Fibroblast of lung (primary cell): ENCODE data around the gene CBS. TPM values are rescaled to one million over a fixed set of nuclear protein-coding genes. Genes with fewer than 3 reads are reported as not detected.
"Not testable (repeated sequence)": the region's sequence is repeated elsewhere in the genome, so short reads cannot be mapped to it uniquely, and the experiment has no call there.

Experiments
- DNase-seq, 2 donors: peaks; one replicate each; pipeline versions ENCODE4 v3.0.0 to v3.0.0-alpha.2; 2010; ENCODE audit warnings: low read depth in 2 of 2
- H2AFZ ChIP-seq: 2 replicates; pipeline ENCODE4 v1.5.1; 2012; ENCODE audit warnings: low read length, control low read depth, inconsistent platforms
- H3K27ac ChIP-seq: 2 replicates; pipeline ENCODE4 v1.5.1; 2011; ENCODE audit warnings: low read length, control low read depth; ENCODE audit not compliant: insufficient read depth
- H3K27me3 ChIP-seq: 2 replicates; pipeline ENCODE4 v1.5.1; 2011; ENCODE audit warnings: mild to moderate bottlenecking, low read length; ENCODE audit not compliant: control insufficient read depth, insufficient read depth
- H3K36me3 ChIP-seq: 2 replicates; pipeline ENCODE4 v1.5.1; 2011; ENCODE audit warnings: low read length; ENCODE audit not compliant: control insufficient read depth, insufficient read depth
- H3K4me1 ChIP-seq: 2 replicates; pipeline ENCODE4 v1.5.1; 2011; ENCODE audit warnings: low read length; ENCODE audit not compliant: control insufficient read depth, insufficient read depth; ENCODE audit errors: extremely low read depth
- H3K4me2 ChIP-seq: 2 replicates; pipeline ENCODE4 v1.5.1; 2011; ENCODE audit warnings: low read length, control low read depth; ENCODE audit not compliant: insufficient read depth; ENCODE audit errors: extremely low read depth
- H3K4me3 ChIP-seq, 4 experiments: fragments of 200-600 bp in 1 of 4; sonication (generic) in 1 of 4; replicated peaks in 1 of 4; 2 replicates each; pipeline ENCODE4 v1.5.1; 2011 to 2016; ENCODE audit warnings: low read length in 4 of 4, low read depth in 3 of 4, mild to moderate bottlenecking in 3 of 4, control low read depth in 2 of 4, inconsistent platforms in 1 of 4, mixed read lengths in 1 of 4; ENCODE audit not compliant: insufficient read depth in 1 of 4; ENCODE audit errors: control extremely low read depth in 1 of 4
- H3K79me2 ChIP-seq: 2 replicates; pipeline ENCODE4 v1.5.1; 2012; ENCODE audit warnings: mild to moderate bottlenecking, low read length, inconsistent platforms; ENCODE audit not compliant: control insufficient read depth, insufficient read depth
- H3K9ac ChIP-seq: 2 replicates; pipeline ENCODE4 v1.5.1; 2011; ENCODE audit warnings: mild to moderate bottlenecking, low read length, control low read depth; ENCODE audit not compliant: insufficient read depth
- H3K9me3 ChIP-seq: 2 replicates; pipeline ENCODE4 v1.5.1; 2012; ENCODE audit warnings: low read depth, low read length; ENCODE audit not compliant: control insufficient read depth, insufficient read depth
- H4K20me1 ChIP-seq: 2 replicates; pipeline ENCODE4 v1.5.1; 2011; ENCODE audit warnings: low read length; ENCODE audit not compliant: control insufficient read depth, insufficient read depth; ENCODE audit errors: extremely low read depth
- polyA plus RNA-seq, 2 donors: library from polyadenylated mRNA; depleted of rRNA in 1 of 2; stranded (reverse) in 1 of 2; unstranded in 1 of 2; fragments of >200 nt; gene quantifications; 2 replicates each; pipeline ENCODE4 v1.2.1, GENCODE V29; 2011 to 2012; ENCODE audit warnings: missing spikeins in 1 of 2
- total RNA-seq: library from RNA; depleted of rRNA; stranded (reverse); fragments of >200 nt; gene quantifications from 2 replicates; pipeline ENCODE4 v1.2.1, GENCODE V29; 2014

CBS gene
- total and polyA plus RNA-seq, 2 donors (not counting 1 experiment from before 2014, with no cell fraction given), result 14.3 to 113 TPM

GRCh38 chr21:43106965-43107793, 31.5 kb upstream of the CBS start, which contains the start of gene U2AF1:
Gene U2AF1 (minus strand): TSS chr21:43107570. CDS start chr21:43107494, 76 bp downstream.
- not testable (repeated sequence) for H3K9me3 ChIP-seq, H2AFZ ChIP-seq, H3K79me2 ChIP-seq, H3K27me3 ChIP-seq, H3K4me2 ChIP-seq, H3K36me3 ChIP-seq, H4K20me1 ChIP-seq, H3K4me1 ChIP-seq
- Histone ChIP-seq H3K9ac (peak within 1 kb of the TSS; percentile 58), H3K4me3 (peak within 1 kb of the TSS in 3 of 4 experiments; percentile 17 to 51 (median 42)), H3K27ac (peak within 1 kb of the TSS; percentile 51)
- peak in 1 of 2 donors; percentile 6 for DNase-seq

- H2AFZ ChIP-seq, H3K27me3 ChIP-seq, H3K79me2 ChIP-seq, H3K4me1 ChIP-seq, H3K36me3 ChIP-seq, H3K27ac ChIP-seq, H3K4me2 ChIP-seq, H4K20me1 ChIP-seq, H3K9ac ChIP-seq, DNase-seq, H3K9me3 ChIP-seq, H3K4me3 ChIP-seq: not testable (repeated sequence)
These were observed 29.0 kb upstream of the CBS start for GRCh38 chr21:43104642-43105041.

DNA sequence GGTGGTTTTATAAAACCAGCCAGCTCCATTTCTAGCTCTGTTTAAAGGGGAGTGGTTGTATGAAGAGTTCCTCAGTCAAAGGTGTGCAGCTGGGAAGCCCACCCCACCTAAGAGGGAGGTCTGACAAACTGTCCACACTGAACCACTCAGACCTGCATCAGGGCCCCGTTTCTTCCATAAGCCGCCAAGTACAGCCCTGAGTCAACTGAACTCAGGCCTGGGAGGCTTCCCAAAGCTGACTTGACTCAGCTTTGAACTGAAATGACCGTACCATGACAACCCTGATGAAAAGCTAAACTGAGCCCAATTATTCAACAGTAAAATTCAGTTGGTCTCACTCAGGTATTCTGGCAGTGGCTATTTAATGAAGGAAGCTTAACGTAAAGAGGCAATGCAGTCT, 26.6 kb upstream of the CBS start:
- H3K27ac ChIP-seq, H4K20me1 ChIP-seq, H3K9ac ChIP-seq, H3K36me3 ChIP-seq, H3K9me3 ChIP-seq, H3K79me2 ChIP-seq, H3K4me2 ChIP-seq, H3K4me1 ChIP-seq, H3K27me3 ChIP-seq, H3K4me3 ChIP-seq, DNase-seq, H2AFZ ChIP-seq: not testable (repeated sequence)

DNA sequence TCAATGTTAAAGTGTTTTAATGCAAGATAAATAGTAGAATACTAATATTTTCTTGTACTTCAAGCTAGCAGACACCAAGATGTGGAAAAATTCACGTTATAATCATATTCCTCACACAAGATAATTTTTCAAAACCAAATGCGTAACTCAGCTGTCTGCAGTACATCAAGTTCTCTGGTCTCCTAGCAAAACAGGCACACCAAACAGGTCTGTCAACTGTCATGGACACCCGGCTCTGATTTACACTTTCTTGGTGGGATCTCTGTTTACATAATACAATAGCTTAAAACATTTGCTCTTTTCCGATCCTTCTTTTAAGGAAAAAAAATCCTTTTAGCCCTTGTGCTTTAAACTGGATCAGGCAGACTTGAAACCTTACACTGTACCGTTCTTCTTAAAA, 26.0 kb upstream of the CBS start:
- H4K20me1 ChIP-seq, H3K36me3 ChIP-seq, DNase-seq, H3K27me3 ChIP-seq, H3K9ac ChIP-seq, H2AFZ ChIP-seq, H3K4me1 ChIP-seq, H3K27ac ChIP-seq, H3K4me3 ChIP-seq, H3K9me3 ChIP-seq, H3K4me2 ChIP-seq, H3K79me2 ChIP-seq: not testable (repeated sequence)

DNA sequence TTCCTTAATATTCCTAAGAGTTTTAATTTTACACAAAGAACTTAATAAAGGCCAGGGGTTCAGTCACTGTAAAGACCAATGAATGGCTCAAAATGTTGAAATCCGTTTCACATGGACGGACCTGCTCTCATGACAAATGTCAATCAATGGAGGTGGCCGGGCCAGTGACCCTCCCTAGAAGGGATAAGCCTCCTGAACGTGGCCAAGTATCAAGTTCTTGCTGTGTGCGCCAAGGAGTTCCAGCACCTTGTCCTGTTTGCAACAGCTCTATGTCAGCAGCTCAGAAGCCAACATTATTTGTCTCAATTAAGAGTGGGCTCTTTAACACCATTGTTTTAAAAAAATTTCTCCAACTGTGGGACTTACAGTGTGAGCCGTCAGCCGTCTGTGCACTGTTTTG, 25.4 kb upstream of the CBS start:
- not testable (repeated sequence) for H3K36me3 ChIP-seq

GRCh38 chr21:43091979-43092614, 16.5 kb upstream of the CBS start:
- H3K9ac ChIP-seq, H4K20me1 ChIP-seq, H3K9me3 ChIP-seq, H3K27me3 ChIP-seq, H3K27ac ChIP-seq, H3K79me2 ChIP-seq, DNase-seq, H3K36me3 ChIP-seq, H3K4me1 ChIP-seq, H3K4me3 ChIP-seq, H2AFZ ChIP-seq, H3K4me2 ChIP-seq: not testable (repeated sequence)

More for the DNA sequence above, 25.4 kb upstream of the CBS start:
- H3K4me3 ChIP-seq, H3K27ac ChIP-seq, H3K79me2 ChIP-seq, DNase-seq, H3K9ac ChIP-seq, H3K4me1 ChIP-seq, H4K20me1 ChIP-seq, H3K27me3 ChIP-seq, H3K4me2 ChIP-seq, H3K9me3 ChIP-seq, H2AFZ ChIP-seq: not testable (repeated sequence)
